Raji (cell line): ENCODE measurements around the gene ACADS.

ENCODE experiments used
- POLR2A ChIP-seq: IDR thresholded peaks from 2 replicates; pipeline ENCODE4 v1.6.1; 2011; ENCODE audit warnings: low read depth, low read length, control low read depth; ENCODE audit not compliant: insufficient read depth

Gene ACADS, protein sequence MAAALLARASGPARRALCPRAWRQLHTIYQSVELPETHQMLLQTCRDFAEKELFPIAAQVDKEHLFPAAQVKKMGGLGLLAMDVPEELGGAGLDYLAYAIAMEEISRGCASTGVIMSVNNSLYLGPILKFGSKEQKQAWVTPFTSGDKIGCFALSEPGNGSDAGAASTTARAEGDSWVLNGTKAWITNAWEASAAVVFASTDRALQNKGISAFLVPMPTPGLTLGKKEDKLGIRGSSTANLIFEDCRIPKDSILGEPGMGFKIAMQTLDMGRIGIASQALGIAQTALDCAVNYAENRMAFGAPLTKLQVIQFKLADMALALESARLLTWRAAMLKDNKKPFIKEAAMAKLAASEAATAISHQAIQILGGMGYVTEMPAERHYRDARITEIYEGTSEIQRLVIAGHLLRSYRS

DNA sequence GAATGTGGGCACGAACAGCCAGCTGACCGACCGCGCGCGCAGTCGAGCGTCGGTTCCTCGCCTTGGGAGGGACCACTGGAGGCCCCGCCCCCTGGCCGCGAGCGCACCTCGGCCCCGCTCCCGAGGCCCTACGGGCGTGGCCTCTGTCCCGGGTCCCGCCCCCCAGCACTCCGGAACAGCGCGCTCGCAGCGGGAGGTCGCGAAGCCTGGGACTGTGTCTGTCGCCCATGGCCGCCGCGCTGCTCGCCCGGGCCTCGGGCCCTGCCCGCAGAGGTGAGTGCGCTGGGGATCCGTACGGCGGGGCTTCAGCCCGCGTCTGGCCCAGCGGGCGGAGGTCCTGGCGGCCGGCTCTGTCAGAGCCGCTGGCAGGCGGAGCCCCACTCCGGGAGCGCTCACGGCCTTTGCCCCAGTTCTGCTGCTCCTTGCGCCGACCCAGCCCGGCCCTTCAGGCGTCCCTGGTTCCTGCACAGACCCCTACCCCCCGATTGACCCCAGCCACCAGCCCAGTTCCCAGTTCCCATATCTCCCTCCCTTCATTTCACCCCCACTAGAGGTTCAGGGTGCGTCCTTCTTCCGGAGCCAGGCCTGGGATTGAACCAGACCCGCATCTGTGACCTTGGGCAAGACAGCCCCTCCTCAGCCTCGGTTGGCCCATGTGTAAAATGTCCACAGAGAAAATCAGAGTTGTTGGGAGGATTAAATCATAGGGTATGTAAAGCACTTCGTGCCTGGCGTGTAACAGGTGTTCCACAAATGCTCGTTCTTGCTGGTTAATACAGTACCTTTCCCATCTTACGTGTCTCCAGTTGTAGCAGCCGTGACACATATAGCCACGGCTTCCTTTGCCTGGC, at the start of gene ACADS:
Gene ACADS (plus strand): TSS at position 168 of the 851 bp plus-strand sequence. CDS start 60 bp downstream, at position 228.
- TF ChIP-seq POLR2A, result peak; percentile 49

DNA sequence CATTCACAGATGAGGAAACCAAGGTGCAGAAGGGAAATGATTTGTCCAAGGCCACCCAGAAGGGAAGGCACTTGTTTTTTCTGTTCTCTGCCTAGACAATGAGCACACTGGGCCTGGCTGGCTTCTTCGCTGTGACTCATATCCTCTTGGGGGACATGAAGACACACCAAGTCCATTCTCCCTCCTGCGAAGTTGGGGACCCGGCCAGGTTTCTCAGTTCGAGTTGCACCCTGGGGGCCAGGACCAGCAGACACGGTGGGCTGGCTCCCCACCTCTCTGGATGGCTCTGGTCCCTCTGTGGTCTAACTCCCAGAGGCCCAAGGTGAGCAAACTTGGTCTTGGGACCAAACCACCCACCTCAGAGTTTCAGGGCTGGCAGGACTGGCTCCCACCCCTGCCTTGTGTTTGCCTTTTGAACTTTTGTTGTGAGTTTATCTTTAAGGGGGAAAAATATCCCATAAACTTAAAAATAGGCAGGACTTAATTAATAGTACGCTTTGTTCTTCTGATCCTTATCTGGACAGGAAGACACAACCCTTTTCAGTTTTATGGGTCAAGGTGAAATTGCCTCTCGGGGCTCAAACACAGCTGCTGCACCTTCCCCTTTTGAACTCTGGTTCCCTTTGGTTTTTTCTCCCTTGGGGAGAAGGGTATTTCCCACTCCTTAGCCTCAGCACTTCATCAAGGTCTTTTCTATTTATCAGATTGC, 47.7 kb upstream of the ACADS start:
- TF ChIP-seq POLR2A, result no peak

DNA sequence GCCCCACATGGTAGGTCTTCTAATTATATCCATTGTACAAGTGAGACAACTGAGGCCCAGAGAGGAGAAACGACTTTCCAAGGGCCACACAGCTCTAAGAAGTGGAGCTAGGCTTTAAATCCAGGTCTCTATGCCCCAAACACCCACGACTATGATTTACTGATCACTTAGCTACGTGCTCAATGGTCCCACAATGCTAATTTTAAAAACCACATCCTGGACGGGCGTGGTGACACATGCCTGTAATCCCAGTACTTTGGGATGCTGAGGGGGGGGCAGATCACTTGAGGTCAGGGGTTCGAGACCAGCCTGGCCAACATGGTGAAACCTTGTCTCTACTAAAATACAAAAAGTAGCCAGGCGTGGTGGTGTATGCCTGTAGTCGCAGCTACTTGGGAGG, 47.1 kb upstream of the ACADS start:
- no peak for TF ChIP-seq POLR2A

DNA sequence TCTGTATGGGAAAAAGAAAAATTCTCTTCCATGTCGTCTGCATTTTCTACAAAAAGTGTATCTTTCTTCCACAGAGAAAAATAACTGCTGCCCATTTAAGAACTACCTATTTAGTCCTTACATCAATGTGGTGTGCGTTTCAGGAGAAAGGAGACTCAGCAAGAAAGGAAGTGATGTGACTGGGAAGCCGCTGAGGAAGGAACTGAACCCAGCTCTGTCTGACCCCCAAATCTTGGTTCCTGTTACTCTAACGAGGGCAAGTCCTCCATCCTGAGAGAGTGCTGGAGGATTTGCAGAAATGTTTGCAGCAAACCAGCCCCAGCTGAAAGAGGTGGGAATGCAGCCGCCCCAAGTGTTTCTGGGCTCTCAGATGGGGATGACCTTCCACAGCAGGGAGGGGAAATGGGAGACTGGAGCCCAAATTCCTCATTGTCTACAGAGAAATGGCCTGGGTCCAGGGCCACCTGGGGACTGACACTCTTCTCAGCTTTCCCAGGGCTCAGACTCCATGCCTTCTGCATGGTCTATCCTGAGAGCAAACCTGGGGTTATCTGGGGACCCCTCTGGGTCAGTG, 45.4 kb upstream of the ACADS start:
- no peak for TF ChIP-seq POLR2A

DNA sequence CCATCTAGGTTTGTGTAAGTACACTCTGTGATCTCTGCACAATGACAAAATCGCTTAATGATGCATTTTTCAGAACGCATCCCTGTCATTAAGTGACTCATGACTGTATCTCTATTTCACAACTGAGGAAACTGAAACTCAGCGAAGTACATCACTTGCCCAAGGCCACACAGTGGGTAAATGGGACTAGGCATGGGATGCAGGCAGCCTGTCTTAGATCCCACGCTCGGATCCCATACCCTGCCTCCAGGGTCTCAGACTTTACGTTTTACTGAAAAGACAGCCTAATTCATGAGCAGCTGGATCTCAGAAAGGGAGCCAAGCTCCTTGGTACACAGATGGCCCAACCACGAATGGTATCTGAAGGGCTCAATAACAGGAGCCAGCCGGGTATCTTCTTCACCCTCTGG, 41.1 kb upstream of the ACADS start:
- no peak for TF ChIP-seq POLR2A

DNA sequence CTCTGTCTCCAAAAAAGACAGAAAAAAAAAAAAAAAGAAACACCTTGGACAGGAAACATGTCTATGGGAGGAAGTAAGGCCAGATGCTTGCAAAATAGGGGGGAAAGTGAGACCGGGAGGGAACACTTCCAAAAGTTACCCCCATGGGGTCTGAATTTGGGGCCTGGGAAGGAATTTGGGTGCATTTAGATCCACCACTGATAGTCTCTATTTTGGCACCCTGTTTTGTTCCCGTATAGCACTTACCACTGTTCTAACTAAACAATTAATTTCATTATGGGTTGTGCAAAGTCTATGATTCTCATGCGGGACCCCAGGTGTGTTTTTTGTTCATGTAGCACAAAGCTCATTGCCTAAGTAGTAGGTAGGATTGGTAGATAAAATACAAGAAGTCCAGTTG, 40.1 kb upstream of the ACADS start:
- TF ChIP-seq POLR2A, result no peak

DNA sequence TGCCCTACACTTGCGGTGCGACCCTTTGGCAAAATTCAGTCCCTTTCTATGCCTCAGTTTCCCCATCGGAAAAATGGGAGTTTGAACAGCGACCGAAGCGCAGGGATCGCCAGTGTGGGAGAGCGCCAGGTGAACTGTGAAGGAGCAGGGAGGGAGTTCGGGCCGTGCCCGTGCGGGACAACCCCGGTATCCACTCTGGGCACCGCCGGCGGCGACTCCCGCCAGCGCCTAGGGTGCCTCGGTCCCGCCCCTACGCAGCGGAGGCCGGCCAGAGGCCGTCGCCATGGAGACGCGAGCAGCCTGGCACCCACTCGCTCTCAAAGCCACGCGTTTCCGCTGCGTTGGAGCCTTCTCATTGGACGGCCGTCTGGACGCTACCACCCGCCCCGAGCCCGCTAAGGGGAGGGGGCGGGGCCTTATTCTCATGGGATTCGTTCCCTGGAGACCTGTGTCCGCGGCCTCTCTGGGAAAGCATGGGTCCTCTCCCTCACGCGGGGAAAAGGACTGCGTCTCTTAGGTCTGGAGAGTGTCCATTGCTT, 39.4 kb upstream of the ACADS start:
- peak; percentile 91 for TF ChIP-seq POLR2A

DNA sequence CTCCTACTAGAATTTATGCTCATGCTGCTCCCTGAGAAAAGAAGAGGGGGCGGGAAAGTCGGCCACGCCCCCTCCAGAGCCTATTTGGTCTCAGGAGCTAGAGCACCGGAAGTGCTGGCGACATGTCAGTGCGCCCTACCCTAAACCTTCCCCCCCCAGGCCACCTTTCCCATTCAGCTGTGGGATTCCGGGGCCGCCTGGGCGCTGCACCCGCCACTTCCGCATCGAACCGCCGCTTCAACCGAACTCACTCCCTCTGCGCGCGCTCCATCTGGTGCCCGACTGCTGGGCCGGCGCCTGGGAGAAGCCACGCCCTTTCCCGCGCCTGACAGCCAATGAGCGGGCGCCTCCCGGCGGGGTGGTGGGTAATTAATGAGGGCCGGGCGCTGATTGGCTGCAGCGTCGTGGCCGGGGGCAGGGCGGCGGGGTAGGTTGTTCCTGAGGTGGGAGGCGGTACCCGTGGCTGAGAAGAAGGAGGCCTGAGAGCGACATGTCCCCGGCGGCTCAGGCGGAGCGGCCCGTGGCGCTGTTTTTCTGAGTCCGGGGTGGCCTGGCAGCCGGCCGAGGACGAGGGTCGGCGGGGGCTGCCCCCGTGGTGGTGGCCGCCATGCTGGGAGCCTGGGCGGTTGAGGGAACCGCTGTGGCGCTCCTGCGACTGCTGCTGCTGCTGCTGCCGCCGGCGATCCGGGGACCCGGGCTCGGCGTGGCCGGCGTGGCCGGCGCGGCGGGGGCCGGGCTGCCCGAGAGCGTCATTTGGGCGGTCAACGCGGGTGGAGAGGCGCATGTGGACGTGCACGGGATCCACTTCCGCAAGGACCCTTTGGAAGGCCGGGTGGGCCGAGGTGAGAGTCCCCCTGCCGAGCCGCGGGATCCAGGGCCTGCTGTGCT, 38.7 kb upstream of the ACADS start, which contains the start of gene MLEC:
Gene MLEC (plus strand): TSS at position 460 of the 888 bp plus-strand sequence. CDS start 148 bp downstream, at position 608.
- peak; percentile 88 for TF ChIP-seq POLR2A

DNA sequence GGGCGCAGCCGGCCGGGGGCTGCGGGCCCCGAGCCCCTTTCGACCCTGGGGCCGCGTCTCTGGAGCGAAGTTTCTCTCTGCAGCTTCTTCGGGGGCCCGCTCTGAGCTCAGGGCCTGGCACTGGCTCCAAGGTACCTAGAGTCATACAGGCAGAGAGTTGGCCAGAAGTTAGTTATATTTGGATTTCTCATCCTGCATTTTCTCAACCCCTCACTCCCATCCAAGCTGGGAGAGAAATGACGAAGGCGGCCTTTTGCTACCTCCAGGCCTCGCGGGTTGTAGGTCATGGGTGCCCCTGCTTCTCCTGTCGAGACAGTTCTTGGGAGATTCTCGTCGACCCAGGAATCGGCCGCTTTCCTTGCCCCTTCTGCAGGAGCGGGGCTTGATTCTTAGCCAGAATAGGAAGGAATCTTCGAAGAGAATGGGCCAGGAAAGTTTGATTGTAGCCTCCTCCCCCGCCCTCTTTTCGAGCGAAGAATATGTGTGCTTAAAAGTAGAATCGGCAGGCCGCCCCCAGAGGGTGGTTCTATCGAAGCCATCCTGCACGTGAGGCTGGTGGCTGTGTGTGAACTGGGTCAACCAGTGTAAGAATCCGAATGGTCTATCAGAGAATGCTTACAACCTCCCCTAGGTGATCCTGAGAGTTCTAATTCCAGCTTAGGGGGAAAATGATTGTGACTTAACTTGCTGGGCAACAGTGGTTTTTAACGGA, 37.9 kb upstream of the ACADS start:
- TF ChIP-seq POLR2A, result no peak

DNA sequence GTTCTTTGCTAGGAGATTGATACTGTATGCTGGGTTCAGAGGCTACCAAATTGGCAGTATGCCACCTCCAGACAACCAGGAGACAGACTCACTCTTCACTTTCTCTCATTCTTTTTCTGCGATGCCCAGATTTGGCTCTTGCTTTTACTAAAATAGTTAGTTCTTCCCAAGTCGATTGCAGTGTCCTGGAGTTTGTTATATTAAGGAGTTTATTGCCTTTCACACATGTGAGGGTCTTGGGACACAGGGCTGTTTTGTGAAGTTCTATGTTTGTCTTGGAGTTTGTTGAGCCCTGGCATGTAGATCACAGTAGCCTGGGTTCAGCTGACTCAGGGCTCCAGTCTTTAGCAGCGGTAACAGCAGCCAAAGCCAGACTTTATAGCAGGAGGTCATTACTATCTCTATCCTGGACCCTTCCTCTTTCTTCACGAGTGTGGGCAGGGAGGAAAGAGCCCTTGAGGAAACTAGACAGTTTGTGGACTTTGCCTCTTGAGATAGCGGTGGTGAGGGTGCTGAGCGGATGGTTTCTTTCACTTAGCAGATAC, 37.0 kb upstream of the ACADS start:
- no peak for TF ChIP-seq POLR2A

DNA sequence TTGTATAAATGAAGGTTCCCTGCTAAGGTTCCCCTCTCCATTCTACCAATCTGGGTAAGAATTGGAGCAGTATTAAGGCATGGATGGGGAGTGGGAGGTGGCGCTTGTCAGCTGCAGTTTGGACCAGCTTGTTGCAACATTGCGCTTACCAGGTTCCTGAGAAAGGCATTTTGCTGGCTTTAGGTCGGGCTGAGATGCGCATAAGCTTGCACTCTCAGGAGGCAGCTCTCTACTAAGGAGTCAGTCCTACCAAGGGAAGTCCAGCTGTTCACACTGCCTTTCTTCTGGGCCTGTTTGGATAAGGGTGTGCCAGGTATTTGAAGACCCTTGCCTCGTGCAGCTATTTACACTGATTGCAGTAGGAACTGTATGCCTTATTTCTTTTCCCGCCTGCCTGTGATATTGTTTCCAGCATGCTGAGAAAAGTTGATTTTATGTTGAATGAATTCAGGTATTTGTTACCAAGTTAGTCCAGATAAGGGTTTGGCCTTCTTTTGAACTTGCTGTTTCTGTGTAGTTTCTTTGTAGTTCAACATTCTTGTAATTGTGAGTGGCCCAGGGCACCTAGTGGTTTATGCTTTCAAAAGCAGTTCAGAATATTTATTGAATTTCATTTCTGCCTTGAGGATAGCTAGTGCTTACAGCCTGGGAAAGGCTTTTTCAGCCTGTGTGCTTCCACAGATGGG, 36.1 kb upstream of the ACADS start:
- no peak for TF ChIP-seq POLR2A

DNA sequence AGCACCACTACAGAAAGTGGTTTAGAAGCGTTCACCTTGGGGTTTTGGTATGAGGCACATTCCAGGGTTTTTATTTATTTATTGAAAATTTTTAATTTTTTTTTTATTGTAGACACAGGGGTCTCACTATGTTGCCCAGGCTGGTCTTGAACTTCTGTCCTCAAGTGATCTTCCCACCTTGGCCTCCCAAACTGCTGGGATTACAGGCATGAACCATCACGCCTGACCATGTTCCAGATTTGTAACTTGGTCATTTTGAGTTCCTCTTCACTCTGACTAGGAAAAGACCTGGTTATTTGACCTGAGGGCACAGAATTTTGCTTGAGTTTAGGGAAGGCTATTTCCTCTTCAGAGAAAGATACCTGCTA, 35.6 kb upstream of the ACADS start:
- no peak for TF ChIP-seq POLR2A
